GM12878 (cell line): Measurements from ENCODE around the gene OTUD3. TPM values are rescaled to one million over a fixed set of nuclear protein-coding genes. Genes with fewer than 3 reads are reported as not detected.

ENCODE experiments used
- ATAC-seq: fragments of 200-7000 bp; cut with Tn5 transposase; 3 replicates; pipeline ENCODE4 v1.9.1; 2020; ENCODE audit warnings: mild to moderate bottlenecking, moderate library complexity
- BruUV-seq: library from RNA; stranded (reverse); fragments of 400-500 nt; replicated peaks from 2 replicates; lab custom pipeline; 2021; lab: Mats Ljungman, UMichigan
- CTCF ChIA-PET: fragments of 300-600 bp; sonication (Branson Sonifier 250); formaldehyde crosslinking; extraction: SDS; loops from one replicate; lab custom pipeline; 2021; ENCODE audit warnings: inconsistent platforms; lab: Yijun Ruan, JAX
- POLR2A ChIA-PET: fragments of 350-600 bp; formaldehyde crosslinking; extraction: SDS; loops from one replicate; lab custom pipeline; 2021; ENCODE audit warnings: inconsistent platforms; lab: Charles Lee
- RAD21 ChIA-PET: fragments of 300-600 bp; sonication (Branson Sonifier 250); formaldehyde crosslinking; loops from one replicate; lab custom pipeline; 2023; ENCODE audit warnings: antibody characterized with exemption; ENCODE audit not compliant: unreplicated experiment; lab: Charles Lee
- SMC1A ChIA-PET: fragments of 300-600 bp; sonication (Branson Sonifier 250); formaldehyde crosslinking; loops from one replicate; lab custom pipeline; 2023; ENCODE audit not compliant: unreplicated experiment, uncharacterized antibody; lab: Charles Lee
- DNase-seq: peaks from one replicate; pipeline ENCODE4 v3.0.0-alpha.2; 2011; ENCODE audit warnings: low read depth, low spot score
- FAIRE-seq: peaks from 3 replicates; lab custom pipeline; 2011; peaks lifted over from hg19 to GRCh38; lab: Jason Lieb, UNC
- H2AFZ ChIP-seq: 2 replicates; pipeline ENCODE4 v1.6.0; 2011; ENCODE audit warnings: low read depth, low read length, control low read depth; ENCODE audit not compliant: control insufficient read depth
- H3K27ac ChIP-seq: 2 replicates; pipeline ENCODE4 v1.5.1; 2011; ENCODE audit warnings: control low read depth; ENCODE audit not compliant: control insufficient read depth, insufficient read depth
- H3K27me3 ChIP-seq, 2 experiments: replicated peaks in 1 of 2; 2 replicates each; pipeline versions ENCODE4 v1.6.0 to v1.6.1; 2011; ENCODE audit warnings: low read length in 1 of 2; ENCODE audit not compliant: control insufficient read depth in 2 of 2, insufficient read depth in 2 of 2
- H3K36me3 ChIP-seq, 2 experiments: 2 replicates each; pipeline ENCODE4 v1.5.1; 2011; ENCODE audit warnings: low read length in 1 of 2; ENCODE audit not compliant: control insufficient read depth in 2 of 2, insufficient read depth in 2 of 2
- H3K4me1 ChIP-seq: 2 replicates; pipeline ENCODE4 v1.6.1; 2011; ENCODE audit warnings: mild to moderate bottlenecking, low read length, moderate library complexity, mixed read lengths; ENCODE audit not compliant: control insufficient read depth, insufficient read depth
- H3K4me2 ChIP-seq: 2 replicates; pipeline ENCODE4 v1.6.0; 2011; ENCODE audit warnings: control low read depth; ENCODE audit not compliant: control insufficient read depth, insufficient read depth
- H3K4me3 ChIP-seq: fragments of 200-600 bp; sonication (generic); 2 replicates; pipeline ENCODE4 v1.5.1; 2016
- H3K79me2 ChIP-seq: 2 replicates; pipeline ENCODE4 v1.6.0; 2011; ENCODE audit warnings: low read length; ENCODE audit not compliant: control insufficient read depth, insufficient read depth
- H3K9ac ChIP-seq: 2 replicates; pipeline ENCODE4 v1.8.0; 2011; ENCODE audit warnings: low read length, control low read depth, mixed read lengths; ENCODE audit not compliant: control insufficient read depth, insufficient read depth
- H3K9me3 ChIP-seq: replicated peaks from 3 replicates; pipeline ENCODE4 v1.5.1; 2011; ENCODE audit warnings: mild to moderate bottlenecking, low read length; ENCODE audit not compliant: control insufficient read depth, insufficient read depth
- H4K20me1 ChIP-seq: 2 replicates; pipeline ENCODE4 v1.6.0; 2011; ENCODE audit not compliant: control insufficient read depth, insufficient read depth
- CHD1 ChIP-seq: IDR thresholded peaks from 2 replicates; pipeline ENCODE4 v1.6.1; 2012; ENCODE audit warnings: low read depth, low read length, improper control_type of control experiment
- EGR1 ChIP-seq, 2 experiments: IDR thresholded peaks; 1 replicate in 1 of 2; 2 replicates in 1 of 2; pipeline ENCODE4 v1.6.1; 2011 to 2012; ENCODE audit warnings: low read depth in 2 of 2, low read length in 2 of 2, borderline replicate concordance in 1 of 2, mild to moderate bottlenecking in 1 of 2, moderate library complexity in 1 of 2
- MXI1 ChIP-seq: fragments of 150-350 bp; IDR thresholded peaks from 2 replicates; pipeline ENCODE4 v1.6.1; 2011; ENCODE audit warnings: low read depth, mild to moderate bottlenecking, inconsistent platforms, low read length, improper control_type of control experiment
- NFYA ChIP-seq: IDR thresholded peaks from 2 replicates; pipeline ENCODE4 v1.6.1; 2011; ENCODE audit warnings: low read depth, mild to moderate bottlenecking, low read length, improper control_type of control experiment, borderline replicate concordance
- NR2C2 ChIP-seq: IDR thresholded peaks from 2 replicates; pipeline ENCODE4 v1.6.1; 2011; ENCODE audit warnings: borderline replicate concordance, low read depth; ENCODE audit not compliant: control insufficient read depth, insufficient read length
- RUNX3 ChIP-seq: IDR thresholded peaks from 2 replicates; pipeline ENCODE4 v1.6.1; 2012; ENCODE audit warnings: low read length, inconsistent platforms
- SMAD1 ChIP-seq: fragments of 450-650 bp; IDR thresholded peaks from 2 replicates; pipeline ENCODE4 v1.6.1; 2018; ENCODE audit warnings: mild to moderate bottlenecking, low read depth; ENCODE audit not compliant: partially characterized antibody
- SMAD5 ChIP-seq: IDR thresholded peaks from 2 replicates; pipeline ENCODE4 v1.6.1; 2016; ENCODE audit warnings: antibody characterized with exemption, low read depth
- SMC3 ChIP-seq: IDR thresholded peaks from 2 replicates; pipeline ENCODE4 v1.6.1; 2011; ENCODE audit warnings: low read length, improper control_type of control experiment, borderline replicate concordance
- SP1 ChIP-seq: IDR thresholded peaks from one replicate; pipeline ENCODE4 v1.6.1; 2011; ENCODE audit warnings: low read depth, low read length
- SREBF1 ChIP-seq: IDR thresholded peaks from 2 replicates; pipeline ENCODE4 v1.6.1; 2012; ENCODE audit warnings: mild to moderate bottlenecking, low read length
- STAT1 ChIP-seq: fragments of 450-650 bp; conservative IDR thresholded peaks from 2 replicates; pipeline ENCODE4 v1.6.1; 2014; ENCODE audit warnings: antibody characterized with exemption, mild to moderate bottlenecking
- SUPT20H ChIP-seq: IDR thresholded peaks from 2 replicates; pipeline ENCODE4 v1.6.1; 2011; ENCODE audit warnings: low read depth, mild to moderate bottlenecking, low read length, moderate library complexity, borderline replicate concordance; ENCODE audit not compliant: control insufficient read depth
- WGBS: methylation state at CpG from one replicate; pipeline ENCODE4 v1.1.6; 2016; ENCODE audit warnings: low lambda C conversion rate; ENCODE audit not compliant: insufficient replicate concordance, insufficient coverage; ENCODE audit errors: missing lambda C conversion rate; 5-methylcytosine and 5-hydroxymethylcytosine counted together
- in situ Hi-C: fragments of 300-500 bp; cut with MboI; formaldehyde crosslinking; loops from 9 replicates; pipeline ENCODE4 v1.14.3; 2018; ENCODE audit warnings: mixed read lengths
- intact Hi-C: fragments of 100-400 bp; cut with micrococcal nuclease; formaldehyde crosslinking; loops from one replicate; pipeline ENCODE4 v1.14.2; 2022; ENCODE audit not compliant: unreplicated experiment
- polyA plus RNA-seq, 11 experiments: library from polyadenylated mRNA; depleted of rRNA in 4 of 11; unstranded in 6 of 11; stranded (reverse) in 5 of 11; fragments of >200 nt; fragmentation: Nextera tagmentation in 4 of 11; fragmentation: Illumina TruSeq in 1 of 11; extraction: Ambion mirVana in 4 of 11; extraction: Trizol in 1 of 11; gene quantifications; 1 replicate in 1 of 11; 2 replicates in 10 of 11; pipeline versions ENCODE4 v1.2.1 to v1.2.3, GENCODE V29; 2011 to 2016; ENCODE audit warnings: inconsistent platforms in 2 of 11, missing spikeins in 2 of 11, low read depth in 1 of 11
- total RNA-seq, 4 experiments: library from RNA; depleted of rRNA in 3 of 4; stranded (reverse); fragments of >200 nt in 3 of 4; fragmentation: Illumina TruSeq in 1 of 4; extraction: Trizol in 1 of 4; gene quantifications; 2 replicates each; pipeline versions ENCODE4 v1.2.1 to v1.2.3, GENCODE V29; 2013 to 2021
- TF ChIP-seq, protein P1 (sequence below): IDR thresholded peaks from 2 replicates; pipeline ENCODE4 v1.6.1; 2011; ENCODE audit warnings: low read depth, mild to moderate bottlenecking, low read length, moderate library complexity, borderline replicate concordance; ENCODE audit errors: extremely low read depth
- TF ChIP-seq, protein P2 (sequence below): fragments of 450-650 bp; conservative IDR thresholded peaks from 2 replicates; pipeline ENCODE4 v1.6.1; 2017; ENCODE audit warnings: mild to moderate bottlenecking, moderate library complexity
- TF ChIP-seq, protein P3 (sequence below): IDR thresholded peaks from 2 replicates; pipeline ENCODE4 v1.6.1; 2012; ENCODE audit warnings: low read length, inconsistent platforms

OTUD3 gene
- total and polyA plus RNA-seq, 10 of the 15 experiments (the other 5 are each of a cell fraction or from before 2014, with no cell fraction given) = 0.77 to 8.9 (median 4.8) TPM

DNA sequence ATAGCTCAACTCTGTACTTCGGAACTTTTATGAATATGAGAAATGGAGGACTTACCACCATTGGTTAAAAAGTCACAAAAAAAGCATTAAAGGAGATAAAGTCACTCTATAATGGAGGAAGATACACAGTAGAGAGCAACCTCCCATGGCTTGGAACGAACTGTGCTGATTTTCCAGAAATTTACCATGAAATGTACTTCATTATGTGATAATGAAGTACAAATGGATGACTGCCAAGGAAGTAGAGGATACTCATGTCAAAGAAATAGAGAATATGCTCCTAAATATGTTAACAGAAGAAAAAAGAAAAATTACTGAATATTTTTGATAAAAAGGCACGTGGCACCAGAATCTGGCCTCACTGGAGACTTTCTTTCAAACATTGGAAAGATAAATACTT is 64.8 kb downstream of the OTUD3 start:
- TF ChIP-seq, protein P1, sequence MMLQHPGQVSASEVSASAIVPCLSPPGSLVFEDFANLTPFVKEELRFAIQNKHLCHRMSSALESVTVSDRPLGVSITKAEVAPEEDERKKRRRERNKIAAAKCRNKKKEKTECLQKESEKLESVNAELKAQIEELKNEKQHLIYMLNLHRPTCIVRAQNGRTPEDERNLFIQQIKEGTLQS = no peak
- no peak for TF ChIP-seq SMAD1
- TF ChIP-seq SP1 = no peak
- TF ChIP-seq, protein P2, sequence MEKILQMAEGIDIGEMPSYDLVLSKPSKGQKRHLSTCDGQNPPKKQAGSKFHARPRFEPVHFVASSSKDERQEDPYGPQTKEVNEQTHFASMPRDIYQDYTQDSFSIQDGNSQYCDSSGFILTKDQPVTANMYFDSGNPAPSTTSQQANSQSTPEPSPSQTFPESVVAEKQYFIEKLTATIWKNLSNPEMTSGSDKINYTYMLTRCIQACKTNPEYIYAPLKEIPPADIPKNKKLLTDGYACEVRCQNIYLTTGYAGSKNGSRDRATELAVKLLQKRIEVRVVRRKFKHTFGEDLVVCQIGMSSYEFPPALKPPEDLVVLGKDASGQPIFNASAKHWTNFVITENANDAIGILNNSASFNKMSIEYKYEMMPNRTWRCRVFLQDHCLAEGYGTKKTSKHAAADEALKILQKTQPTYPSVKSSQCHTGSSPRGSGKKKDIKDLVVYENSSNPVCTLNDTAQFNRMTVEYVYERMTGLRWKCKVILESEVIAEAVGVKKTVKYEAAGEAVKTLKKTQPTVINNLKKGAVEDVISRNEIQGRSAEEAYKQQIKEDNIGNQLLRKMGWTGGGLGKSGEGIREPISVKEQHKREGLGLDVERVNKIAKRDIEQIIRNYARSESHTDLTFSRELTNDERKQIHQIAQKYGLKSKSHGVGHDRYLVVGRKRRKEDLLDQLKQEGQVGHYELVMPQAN = no peak
- no peak for TF ChIP-seq SUPT20H
- no peak for TF ChIP-seq SREBF1
- TF ChIP-seq MXI1 = no peak
- no peak for TF ChIP-seq SMC3
- TF ChIP-seq NFYA = no peak
- no peak for TF ChIP-seq RUNX3
- TF ChIP-seq STAT1 = no peak
- no peak for TF ChIP-seq SMAD5
- no peak for TF ChIP-seq NR2C2
- TF ChIP-seq EGR1 (IDR thresholded peaks at IDR 0.05; ENCODE audit: borderline replicate concordance in 1 of 2, low read depth in 2 of 2, low read length in 2 of 2) = no peak
- TF ChIP-seq CHD1 = no peak
- TF ChIP-seq, protein P3, sequence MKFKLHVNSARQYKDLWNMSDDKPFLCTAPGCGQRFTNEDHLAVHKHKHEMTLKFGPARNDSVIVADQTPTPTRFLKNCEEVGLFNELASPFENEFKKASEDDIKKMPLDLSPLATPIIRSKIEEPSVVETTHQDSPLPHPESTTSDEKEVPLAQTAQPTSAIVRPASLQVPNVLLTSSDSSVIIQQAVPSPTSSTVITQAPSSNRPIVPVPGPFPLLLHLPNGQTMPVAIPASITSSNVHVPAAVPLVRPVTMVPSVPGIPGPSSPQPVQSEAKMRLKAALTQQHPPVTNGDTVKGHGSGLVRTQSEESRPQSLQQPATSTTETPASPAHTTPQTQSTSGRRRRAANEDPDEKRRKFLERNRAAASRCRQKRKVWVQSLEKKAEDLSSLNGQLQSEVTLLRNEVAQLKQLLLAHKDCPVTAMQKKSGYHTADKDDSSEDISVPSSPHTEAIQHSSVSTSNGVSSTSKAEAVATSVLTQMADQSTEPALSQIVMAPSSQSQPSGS = no peak
- H3K9ac ChIP-seq = no peak overlapping the region
- H3K79me2 ChIP-seq = no peaks in the 10 kb centered on the region
- no peaks in the 10 kb centered on the region for H3K9me3 ChIP-seq
- ChIA-PET RAD21 (no interaction called here), CTCF (no interaction called here), SMC1A (no interaction called here), POLR2A (no interaction called here)
- ATAC-seq (no peak), DNase-seq (no peak), FAIRE-seq (no peak)
- no peak overlapping the region for H3K4me3 ChIP-seq
- H3K27me3 ChIP-seq = no peaks in the 10 kb centered on the region; a peak in 1 of 4 replicates
- no peaks in the 10 kb centered on the region for H3K36me3 ChIP-seq
- H4K20me1 ChIP-seq = no peaks in the 10 kb centered on the region
- intact Hi-C loops = no loop called here
- BruUV-seq = no TSS peak
- H3K27ac ChIP-seq = no peak overlapping the region
- 44% methylated on average over 3 of the region's 3 CpGs for WGBS
- no peak overlapping the region for H2AFZ ChIP-seq
- in situ Hi-C loops = no loop called here
- no peaks in the 10 kb centered on the region for H3K4me1 ChIP-seq
- no peak overlapping the region for H3K4me2 ChIP-seq
